Measurements from ENCODE around the gene VCL.

Gene VCL

DNA sequence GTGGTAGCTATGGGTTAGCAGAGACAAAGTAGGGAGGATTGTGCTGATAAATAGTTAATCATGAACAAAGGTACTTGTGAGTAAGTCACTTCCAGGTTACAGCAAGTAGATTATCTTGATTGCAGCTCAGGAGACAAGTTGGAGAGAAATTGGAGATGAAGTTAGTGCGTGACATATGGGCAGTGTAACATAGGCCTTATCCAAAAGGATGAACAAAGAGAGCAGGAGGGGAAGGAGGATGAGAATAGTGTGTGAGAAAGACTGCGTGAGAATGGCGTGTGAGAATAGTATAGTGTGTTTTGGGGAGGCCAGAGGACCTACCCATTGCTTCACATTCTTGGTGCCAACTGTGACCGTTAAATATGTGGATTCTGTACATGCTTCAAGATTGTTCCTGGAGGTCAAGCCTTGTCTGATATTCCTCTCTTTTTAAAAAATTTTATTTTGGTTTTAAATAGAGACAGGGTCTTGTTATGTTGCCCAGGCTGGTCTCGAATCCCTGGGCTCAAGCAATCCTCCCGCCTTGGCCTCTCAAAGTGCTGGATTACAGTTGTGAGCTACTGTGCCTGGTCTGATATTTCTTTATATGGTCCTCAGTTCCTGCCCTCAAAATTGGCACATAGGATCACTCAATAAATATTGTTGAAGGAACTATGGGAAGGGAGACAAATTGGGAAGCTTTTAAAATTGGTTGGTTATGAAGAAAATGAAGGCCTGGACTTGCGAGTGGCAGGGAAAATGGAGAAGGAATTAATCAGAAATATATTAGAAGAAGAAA lies 3.2 kb downstream of the VCL start:
- Histone ChIP-seq H3K36me3 (ENCODE audit: low read depth) (peaks cover 46% of the 10 kb centered on the region), H3K27me3 (ENCODE audit: insufficient read depth, poor library complexity, severe bottlenecking) (no peaks in the 10 kb centered on the region), H3K4me1 (ENCODE audit: insufficient read depth, poor library complexity, severe bottlenecking) (peaks cover 21% of the 10 kb centered on the region), H3K9me3 (ENCODE audit: severe bottlenecking) (no peaks in the 10 kb centered on the region), H3K27ac (ENCODE audit: poor library complexity, severe bottlenecking) (peak overlapping the region; percentile 89), H3K4me3 (ENCODE audit: severe bottlenecking) (no peak overlapping the region)
- TF ChIP-seq CTCF (IDR thresholded peaks at IDR 0.05; ENCODE audit: poor library complexity, severe bottlenecking) = no peak
- DNase-seq (ENCODE audit: low spot score) = no peak
- ATAC-seq (ENCODE audit: low read depth) = no peak

DNA sequence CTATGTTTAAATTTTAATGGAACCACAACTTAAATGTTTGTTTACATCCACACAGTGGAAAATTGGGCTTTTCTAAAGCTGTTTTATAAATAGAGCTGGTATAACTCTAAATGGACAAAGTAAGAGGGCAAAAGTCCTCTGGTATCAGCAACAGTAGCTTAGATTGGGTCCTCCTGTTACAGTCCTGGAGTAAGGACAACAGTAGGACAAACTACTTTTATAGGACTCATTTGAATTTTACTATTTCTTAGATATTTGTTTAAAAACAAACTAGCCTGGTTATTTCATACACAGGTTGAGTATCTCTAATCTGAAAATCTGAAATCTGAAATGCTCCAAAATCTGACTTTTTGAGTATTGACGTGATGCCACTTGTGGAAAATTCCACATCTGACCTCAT lies 8.4 kb downstream of the VCL start:
- Histone ChIP-seq H3K4me1 (ENCODE audit: insufficient read depth, poor library complexity, severe bottlenecking) (peaks cover 20% of the 10 kb centered on the region), H3K36me3 (ENCODE audit: low read depth) (peaks cover 59% of the 10 kb centered on the region), H3K9me3 (ENCODE audit: severe bottlenecking) (no peaks in the 10 kb centered on the region), H3K27ac (ENCODE audit: poor library complexity, severe bottlenecking) (no peak overlapping the region), H3K27me3 (ENCODE audit: insufficient read depth, poor library complexity, severe bottlenecking) (no peaks in the 10 kb centered on the region), H3K4me3 (ENCODE audit: severe bottlenecking) (no peak overlapping the region)
- DNase-seq (ENCODE audit: low spot score) (no peak), ATAC-seq (ENCODE audit: low read depth) (no peak)
- TF ChIP-seq CTCF (IDR thresholded peaks at IDR 0.05; ENCODE audit: poor library complexity, severe bottlenecking) = no peak

DNA sequence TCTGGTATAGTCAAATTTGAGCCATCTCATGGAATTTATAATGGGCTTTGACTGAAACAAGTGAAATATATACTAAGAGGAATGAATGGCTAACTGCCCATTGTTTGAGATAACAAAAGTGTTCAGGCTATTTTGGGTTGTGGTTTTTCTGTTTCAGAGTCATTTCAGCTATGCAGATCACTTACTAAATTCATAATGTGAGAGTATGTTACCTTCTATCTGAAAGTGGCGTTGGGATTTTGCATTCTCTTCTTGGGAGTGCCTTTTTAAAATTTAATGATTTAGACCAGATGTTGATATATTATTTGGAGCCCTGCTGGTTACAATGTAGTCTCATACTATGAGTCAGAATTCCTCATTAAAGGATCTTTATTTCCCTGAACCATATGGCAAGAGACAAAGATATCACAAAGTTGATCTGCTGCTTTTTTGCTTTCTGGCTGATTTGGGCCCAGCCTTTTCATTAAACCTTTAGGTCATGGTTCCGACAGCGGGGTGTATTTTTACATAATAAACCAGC lies 10.4 kb downstream of the VCL start:
- Histone ChIP-seq H3K4me3 (ENCODE audit: severe bottlenecking) (no peak overlapping the region), H3K27me3 (ENCODE audit: insufficient read depth, poor library complexity, severe bottlenecking) (no peaks in the 10 kb centered on the region), H3K9me3 (ENCODE audit: severe bottlenecking) (no peaks in the 10 kb centered on the region), H3K4me1 (ENCODE audit: insufficient read depth, poor library complexity, severe bottlenecking) (peaks cover 27% of the 10 kb centered on the region), H3K27ac (ENCODE audit: poor library complexity, severe bottlenecking) (peak overlapping the region; percentile 43), H3K36me3 (ENCODE audit: low read depth) (peaks cover 65% of the 10 kb centered on the region)
- ATAC-seq (ENCODE audit: low read depth) (peak; percentile 57), DNase-seq (ENCODE audit: low spot score) (no peak)
- no peak for TF ChIP-seq CTCF (IDR thresholded peaks at IDR 0.05; ENCODE audit: poor library complexity, severe bottlenecking)

- DNase-seq (ENCODE audit: low spot score) = no peak
- H3K27ac ChIP-seq (ENCODE audit: poor library complexity, severe bottlenecking) = peak overlapping the region; percentile 36
- TF ChIP-seq CTCF (IDR thresholded peaks at IDR 0.05; ENCODE audit: poor library complexity, severe bottlenecking) = no peak
- H3K4me1 ChIP-seq (ENCODE audit: insufficient read depth, poor library complexity, severe bottlenecking) = peaks cover 27% of the 10 kb centered on the region
- peaks cover 64% of the 10 kb centered on the region for H3K36me3 ChIP-seq (ENCODE audit: low read depth)
- no peaks in the 10 kb centered on the region for H3K9me3 ChIP-seq (ENCODE audit: severe bottlenecking)
- no peak for ATAC-seq (ENCODE audit: low read depth)
- H3K27me3 ChIP-seq (ENCODE audit: insufficient read depth, poor library complexity, severe bottlenecking) = no peaks in the 10 kb centered on the region
- no peak overlapping the region for H3K4me3 ChIP-seq (ENCODE audit: severe bottlenecking)
These were observed 13.1 kb downstream of the VCL start for GRCh38 chr10:74011017-74011416.

GRCh38 chr10:74011770-74012169 lies 13.9 kb downstream of the VCL start:
- ATAC-seq (ENCODE audit: low read depth) = peak; percentile 65
- H3K9me3 ChIP-seq (ENCODE audit: severe bottlenecking) = no peaks in the 10 kb centered on the region
- TF ChIP-seq CTCF (IDR thresholded peaks at IDR 0.05; ENCODE audit: poor library complexity, severe bottlenecking) = no peak
- H3K27me3 ChIP-seq (ENCODE audit: insufficient read depth, poor library complexity, severe bottlenecking) = no peaks in the 10 kb centered on the region
- no peak for DNase-seq (ENCODE audit: low spot score)
- H3K27ac ChIP-seq (ENCODE audit: poor library complexity, severe bottlenecking) = peak overlapping the region; percentile 36
- peaks cover 27% of the 10 kb centered on the region for H3K4me1 ChIP-seq (ENCODE audit: insufficient read depth, poor library complexity, severe bottlenecking)
- H3K4me3 ChIP-seq (ENCODE audit: severe bottlenecking) = no peak overlapping the region
- H3K36me3 ChIP-seq (ENCODE audit: low read depth) = peaks cover 60% of the 10 kb centered on the region
